CD8-positive, alpha-beta memory T cell (primary cell): Measurements from ENCODE around the gene BCAN. TPM values are rescaled to one million over a fixed set of nuclear protein-coding genes. Genes with fewer than 3 reads are reported as not detected.

ENCODE experiments used
- CTCF ChIA-PET: fragments of 350-600 bp; sonication (Branson Sonifier 250); formaldehyde crosslinking; loops from one replicate; lab custom pipeline; 2021; ENCODE audit warnings: antibody characterized with exemption; lab: Charles Lee
- POLR2A ChIA-PET: fragments of 350-600 bp; sonication (Branson Sonifier 250); formaldehyde crosslinking; loops from one replicate; lab custom pipeline; 2021; ENCODE audit warnings: antibody characterized with exemption; lab: Charles Lee
- DNase-seq, 5 donors: peaks; one replicate each; pipeline versions ENCODE4 v3.0.0 to v3.0.0-alpha.2; 2020 to 2022; ENCODE audit warnings: mixed read lengths in 1 of 5
- H3K27ac ChIP-seq: one replicate; pipeline ENCODE4 v1.7.0; 2013; ENCODE audit warnings: low read depth, mild to moderate bottlenecking, low read length, moderate library complexity
- H3K27me3 ChIP-seq: 2 replicates; pipeline ENCODE4 v1.7.0; 2013; ENCODE audit warnings: low read length, mild to moderate bottlenecking; ENCODE audit not compliant: insufficient read depth, poor library complexity, severe bottlenecking
- H3K36me3 ChIP-seq: 2 replicates; pipeline ENCODE4 v1.7.0; 2013; ENCODE audit warnings: mild to moderate bottlenecking, low read length, moderate library complexity; ENCODE audit not compliant: insufficient read depth
- H3K4me1 ChIP-seq: 2 replicates; pipeline ENCODE4 v1.7.0; 2013; ENCODE audit warnings: mild to moderate bottlenecking, low read length, moderate library complexity; ENCODE audit not compliant: insufficient read depth
- H3K4me3 ChIP-seq: 2 replicates; pipeline ENCODE4 v1.7.0; 2013; ENCODE audit warnings: mild to moderate bottlenecking, low read length
- H3K9me3 ChIP-seq: 2 replicates; pipeline ENCODE4 v1.7.0; 2013; ENCODE audit warnings: mild to moderate bottlenecking, low read length
- H3K27ac Mint-ChIP-seq, 8 donors: one replicate each; pipeline ENCODE4 v1.8.0; 2020 to 2021; ENCODE audit warnings: mixed read lengths in 8 of 8, mild to moderate bottlenecking in 6 of 8, inconsistent platforms in 3 of 8, moderate library complexity in 3 of 8
- H3K27me3 Mint-ChIP-seq, 2 donors: one replicate each; pipeline ENCODE4 v1.8.0; 2020 to 2021; ENCODE audit warnings: mixed read lengths in 2 of 2, mild to moderate bottlenecking in 1 of 2, moderate library complexity in 1 of 2
- H3K36me3 Mint-ChIP-seq, 3 donors: one replicate each; pipeline ENCODE4 v1.8.0; 2020 to 2021; ENCODE audit warnings: mixed read lengths in 3 of 3, inconsistent platforms in 1 of 3, mild to moderate bottlenecking in 1 of 3
- H3K4me1 Mint-ChIP-seq, 3 donors: one replicate each; pipeline ENCODE4 v1.8.0; 2020 to 2021; ENCODE audit warnings: mixed read lengths in 3 of 3, inconsistent platforms in 1 of 3, mild to moderate bottlenecking in 1 of 3
- H3K4me3 Mint-ChIP-seq, 7 donors: one replicate each; pipeline ENCODE4 v1.8.0; 2020 to 2021; ENCODE audit warnings: mixed read lengths in 7 of 7, mild to moderate bottlenecking in 6 of 7, moderate library complexity in 4 of 7, inconsistent platforms in 2 of 7
- H3K9me3 Mint-ChIP-seq, 5 donors: one replicate each; pipeline ENCODE4 v1.8.0; 2020 to 2022; ENCODE audit warnings: mixed read lengths in 5 of 5, mild to moderate bottlenecking in 3 of 5, moderate library complexity in 2 of 5, inconsistent platforms in 1 of 5
- polyA plus RNA-seq: library from polyadenylated mRNA; unstranded; fragments of 300-500 nt; fragmentation: Illumina TruSeq; gene quantifications from one replicate; pipeline ENCODE4 v1.2.3, GENCODE V29; 2021
- total RNA-seq, 2 experiments: library from RNA; stranded (reverse); gene quantifications; one replicate each; pipeline ENCODE4 v1.2.3, GENCODE V29; 2021

The BCAN gene
- total and polyA plus RNA-seq, 3 experiments from 2014 or later = not detected

GRCh38 chr1:156645666-156646065, 3.7 kb downstream of the BCAN start:
- H3K27me3 Mint-ChIP-seq = peaks cover 58 to 83% of the 10 kb centered on the region in 2 donors
- ChIA-PET CTCF (interaction anchor here (0.7 kb wide), 1 partner anchor 12 kb away, joined by 3 read pairs; no protein-coding TSS in a partner anchor), POLR2A (no interaction called here)
- no peaks in the 10 kb centered on the region for H3K36me3 ChIP-seq
- no peak overlapping the region for H3K27ac ChIP-seq
- H3K4me1 ChIP-seq = peaks cover 18% of the 10 kb centered on the region
- peaks cover 34% of the 10 kb centered on the region for H3K27me3 ChIP-seq
- DNase-seq = no peak
- H3K4me3 Mint-ChIP-seq = no peak overlapping the region
- H3K4me1 Mint-ChIP-seq = peaks cover 20 to 33% (median 22%) of the 10 kb centered on the region in 3 donors
- no peak overlapping the region for H3K27ac Mint-ChIP-seq
- no peak overlapping the region for H3K4me3 ChIP-seq
- no peaks in the 10 kb centered on the region for H3K36me3 Mint-ChIP-seq
- H3K9me3 ChIP-seq = no peaks in the 10 kb centered on the region
- H3K9me3 Mint-ChIP-seq = peaks cover 0 to 2% (median 0%) of the 10 kb centered on the region in 5 donors

GRCh38 chr1:156646738-156647211, 4.9 kb downstream of the BCAN start:
- Histone ChIP-seq H3K27ac (no peak overlapping the region), H3K36me3 (no peaks in the 10 kb centered on the region), H3K9me3 (no peaks in the 10 kb centered on the region), H3K27me3 (peaks cover 24% of the 10 kb centered on the region), H3K4me3 (no peak overlapping the region), H3K4me1 (peaks cover 14% of the 10 kb centered on the region)
- CTCF ChIA-PET = interaction anchor here (1.0 kb wide), 1 partner anchor 23 kb away, joined by 3 read pairs; no protein-coding TSS in a partner anchor
- Mint-ChIP-seq H3K36me3 (no peaks in the 10 kb centered on the region), H3K9me3 (peaks cover 0 to 2% (median 0%) of the 10 kb centered on the region in 5 donors), H3K4me3 (no peak overlapping the region), H3K27me3 (peaks cover 56 to 80% of the 10 kb centered on the region in 2 donors), H3K27ac (no peak overlapping the region), H3K4me1 (peaks cover 12 to 22% (median 15%) of the 10 kb centered on the region in 3 donors)
- POLR2A ChIA-PET = no interaction called here
- DNase-seq = no peak

- H3K9me3 ChIP-seq = no peaks in the 10 kb centered on the region
- Mint-ChIP-seq H3K4me3 (no peak overlapping the region), H3K36me3 (no peaks in the 10 kb centered on the region), H3K27me3 (peaks cover 56 to 83% of the 10 kb centered on the region in 2 donors), H3K4me1 (peaks cover 12 to 20% (median 14%) of the 10 kb centered on the region in 3 donors), H3K9me3 (peaks cover 0 to 2% (median 0%) of the 10 kb centered on the region in 5 donors), H3K27ac (no peak overlapping the region)
- ChIA-PET POLR2A (no interaction called here), CTCF (interaction anchor here (1.0 kb wide), 1 partner anchor 23 kb away, joined by 3 read pairs; no protein-coding TSS in a partner anchor)
- H3K27ac ChIP-seq = no peak overlapping the region
- H3K4me1 ChIP-seq = peaks cover 14% of the 10 kb centered on the region
- H3K4me3 ChIP-seq = no peak overlapping the region
- no peak for DNase-seq
- H3K36me3 ChIP-seq = no peaks in the 10 kb centered on the region
- peaks cover 27% of the 10 kb centered on the region for H3K27me3 ChIP-seq
Observed at GRCh38 chr1:156647351-156647750, 5.4 kb downstream of the BCAN start.

- Mint-ChIP-seq H3K4me3 (no peak overlapping the region), H3K36me3 (peaks cover 0 to 3% (median 2%) of the 10 kb centered on the region in 3 donors)
- DNase-seq = no peak
Observed at GRCh38 chr1:156648496-156648895, 6.6 kb downstream of the BCAN start.

GRCh38 chr1:156648951-156649350, 7.0 kb downstream of the BCAN start:
- H3K4me1 Mint-ChIP-seq = peaks cover 0 to 5% (median under 1%) of the 10 kb centered on the region in 3 donors
- peaks cover 0 to 2% (median 0%) of the 10 kb centered on the region in 5 donors for H3K9me3 Mint-ChIP-seq
- POLR2A ChIA-PET = no interaction called here
- peaks cover 0 to 8% (median 2%) of the 10 kb centered on the region in 3 donors for H3K36me3 Mint-ChIP-seq
- no peak for DNase-seq
- no peak overlapping the region for H3K27ac Mint-ChIP-seq
- no peak overlapping the region for H3K27ac ChIP-seq
- H3K4me3 Mint-ChIP-seq = no peak overlapping the region
- H3K4me1 ChIP-seq = peaks cover 5% of the 10 kb centered on the region
- H3K36me3 ChIP-seq = no peaks in the 10 kb centered on the region
- peaks cover 55 to 82% of the 10 kb centered on the region in 2 donors for H3K27me3 Mint-ChIP-seq
- CTCF ChIA-PET = interaction anchor here (1.2 to 2.3 kb wide), 5 partner anchors 9 to 263 kb away, joined by 4 to 15 read pairs (median 5); no protein-coding TSS in a partner anchor
- H3K4me3 ChIP-seq = no peak overlapping the region
- H3K9me3 ChIP-seq = no peaks in the 10 kb centered on the region
- peaks cover 16% of the 10 kb centered on the region for H3K27me3 ChIP-seq

More at GRCh38 chr1:156648496-156648895, 6.6 kb downstream of the BCAN start:
- POLR2A ChIA-PET = no interaction called here
- H3K36me3 ChIP-seq = no peaks in the 10 kb centered on the region
- CTCF ChIA-PET = interaction anchor here (1.2 to 2.3 kb wide), 5 partner anchors 9 to 263 kb away, joined by 4 to 15 read pairs (median 5); no protein-coding TSS in a partner anchor
- Mint-ChIP-seq H3K4me1 (peaks cover 3 to 10% (median 5%) of the 10 kb centered on the region in 3 donors), H3K9me3 (peaks cover 0 to 2% (median 0%) of the 10 kb centered on the region in 5 donors), H3K27ac (no peak overlapping the region), H3K27me3 (peaks cover 57 to 82% of the 10 kb centered on the region in 2 donors)
- H3K4me1 ChIP-seq = peaks cover 10% of the 10 kb centered on the region
- H3K27me3 ChIP-seq = peaks cover 18% of the 10 kb centered on the region
- H3K9me3 ChIP-seq = no peaks in the 10 kb centered on the region
- no peak overlapping the region for H3K4me3 ChIP-seq
- H3K27ac ChIP-seq = no peak overlapping the region

GRCh38 chr1:156652131-156652991, 10.4 kb downstream of the BCAN start:
- H3K9me3 ChIP-seq = no peaks in the 10 kb centered on the region
- no peaks in the 10 kb centered on the region for H3K36me3 ChIP-seq
- Mint-ChIP-seq H3K36me3 (peaks cover 0 to 8% (median 2%) of the 10 kb centered on the region in 3 donors), H3K4me3 (no peak overlapping the region), H3K27ac (peak overlapping the region in 1 of 8 donors; percentile 16), H3K9me3 (no peaks in the 10 kb centered on the region), H3K27me3 (peaks cover 56 to 93% of the 10 kb centered on the region in 2 donors), H3K4me1 (peaks cover 7 to 12% (median 9%) of the 10 kb centered on the region in 3 donors)
- peaks cover 12% of the 10 kb centered on the region for H3K4me1 ChIP-seq
- peaks cover 32% of the 10 kb centered on the region for H3K27me3 ChIP-seq
- no peak overlapping the region for H3K27ac ChIP-seq
- H3K4me3 ChIP-seq = no peak overlapping the region
- ChIA-PET POLR2A (no interaction called here), CTCF (interaction anchor here (1.3 to 2.8 kb wide), 2 partner anchors 24 to 28 kb away, joined by 4 to 8 read pairs; no protein-coding TSS in a partner anchor)
- no peak for DNase-seq

GRCh38 chr1:156652992-156653355, 11.1 kb downstream of the BCAN start:
- peak overlapping the region in 2 of 8 donors; percentile 16 to 70 for H3K27ac Mint-ChIP-seq
- peaks cover 11 to 18% (median 15%) of the 10 kb centered on the region in 3 donors for H3K4me1 Mint-ChIP-seq
- Histone ChIP-seq H3K9me3 (no peaks in the 10 kb centered on the region), H3K27me3 (peaks cover 34% of the 10 kb centered on the region), H3K4me3 (no peak overlapping the region), H3K27ac (no peak overlapping the region), H3K36me3 (no peaks in the 10 kb centered on the region), H3K4me1 (peaks cover 19% of the 10 kb centered on the region)
- no peak overlapping the region for H3K4me3 Mint-ChIP-seq
- peaks cover 56 to 88% of the 10 kb centered on the region in 2 donors for H3K27me3 Mint-ChIP-seq
- H3K36me3 Mint-ChIP-seq = peaks cover 0 to 8% (median 2%) of the 10 kb centered on the region in 3 donors
- no peaks in the 10 kb centered on the region for H3K9me3 Mint-ChIP-seq
- POLR2A ChIA-PET = no interaction called here
- no peak for DNase-seq
- CTCF ChIA-PET = interaction anchor here (1.3 to 2.8 kb wide), 2 partner anchors 25 to 29 kb away, joined by 4 to 8 read pairs; no protein-coding TSS in a partner anchor
